ENCODE data around the gene CACNA1B. TPM values are rescaled to one million over a fixed set of nuclear protein-coding genes. Genes with fewer than 3 reads are reported as not detected.

Gene CACNA1B
- total and polyA plus RNA-seq, 2 of the 4 experiments (the other 2 are of a cell fraction), result 0.02 TPM; not detected in 1

DNA sequence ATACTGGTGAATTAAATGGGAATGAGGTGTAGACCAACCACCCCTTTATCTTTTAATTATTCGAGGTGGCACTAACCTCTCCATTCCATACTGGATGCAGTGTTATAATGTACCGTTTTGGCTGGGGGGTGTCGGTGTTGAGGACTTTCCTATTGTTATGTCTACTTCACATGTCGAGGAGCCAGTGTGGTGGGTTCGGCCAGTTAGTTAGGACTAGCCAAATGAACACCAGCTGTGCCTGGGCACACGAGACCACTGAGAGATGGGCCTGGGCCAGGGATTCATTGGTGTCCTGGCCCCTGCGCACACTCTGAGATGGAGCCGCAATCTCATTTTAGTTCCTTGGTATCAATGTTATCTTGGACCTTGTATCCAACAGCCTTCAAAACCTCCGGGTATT lies 186.2 kb downstream of the CACNA1B start:
- no peak overlapping the region for H3K4me2 ChIP-seq (ENCODE audit: low read depth, low read length)
- ChIA-PET POLR2A (ENCODE audit: unreplicated experiment) (no interaction called here), CTCF (no interaction called here)
- peaks cover 66% of the 10 kb centered on the region for H3K9me3 ChIP-seq (ENCODE audit: control insufficient read depth, insufficient read depth, low read length)
- no TSS peak for BruUV-seq (replicated peaks)
- H3K56ac ChIP-seq (ENCODE audit: extremely low read depth, insufficient read depth, low read length), result no peak overlapping the region
- no peak overlapping the region for H4K91ac ChIP-seq (ENCODE audit: insufficient read depth, low read depth, low read length)
- dilution Hi-C loops (cut with HindIII; ENCODE audit: low sequenced_read_pairs, unreplicated experiment), result no loop called here
- TF ChIP-seq RAD21 (IDR thresholded peaks at IDR 0.05; ENCODE audit: low read length) (no peak), RFX5 (IDR thresholded peaks at IDR 0.05; ENCODE audit: low read depth, low read length) (no peak), SMC3 (IDR thresholded peaks at IDR 0.05; ENCODE audit: low read depth, low read length) (no peak), POLR2A (IDR thresholded peaks at IDR 0.05; ENCODE audit: low read depth, low read length) (no peak), MAZ (IDR thresholded peaks at IDR 0.05; ENCODE audit: borderline replicate concordance, low read depth, low read length) (no peak), CEBPB (IDR thresholded peaks at IDR 0.05; ENCODE audit: low read depth, low read length) (no peak)
- TF ChIP-seq, protein P1, sequence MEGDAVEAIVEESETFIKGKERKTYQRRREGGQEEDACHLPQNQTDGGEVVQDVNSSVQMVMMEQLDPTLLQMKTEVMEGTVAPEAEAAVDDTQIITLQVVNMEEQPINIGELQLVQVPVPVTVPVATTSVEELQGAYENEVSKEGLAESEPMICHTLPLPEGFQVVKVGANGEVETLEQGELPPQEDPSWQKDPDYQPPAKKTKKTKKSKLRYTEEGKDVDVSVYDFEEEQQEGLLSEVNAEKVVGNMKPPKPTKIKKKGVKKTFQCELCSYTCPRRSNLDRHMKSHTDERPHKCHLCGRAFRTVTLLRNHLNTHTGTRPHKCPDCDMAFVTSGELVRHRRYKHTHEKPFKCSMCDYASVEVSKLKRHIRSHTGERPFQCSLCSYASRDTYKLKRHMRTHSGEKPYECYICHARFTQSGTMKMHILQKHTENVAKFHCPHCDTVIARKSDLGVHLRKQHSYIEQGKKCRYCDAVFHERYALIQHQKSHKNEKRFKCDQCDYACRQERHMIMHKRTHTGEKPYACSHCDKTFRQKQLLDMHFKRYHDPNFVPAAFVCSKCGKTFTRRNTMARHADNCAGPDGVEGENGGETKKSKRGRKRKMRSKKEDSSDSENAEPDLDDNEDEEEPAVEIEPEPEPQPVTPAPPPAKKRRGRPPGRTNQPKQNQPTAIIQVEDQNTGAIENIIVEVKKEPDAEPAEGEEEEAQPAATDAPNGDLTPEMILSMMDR (conservative IDR thresholded peaks at IDR 0.05; ENCODE audit: low read depth, low read length), result no peak
- H2AK5ac ChIP-seq (ENCODE audit: low read depth, low read length), result no peak overlapping the region
- no peak overlapping the region for H3K9ac ChIP-seq (ENCODE audit: low read depth, low read length)
- H2BK15ac ChIP-seq (ENCODE audit: low read depth, low read length), result no peak overlapping the region
- no peaks in the 10 kb centered on the region for H3K79me1 ChIP-seq (ENCODE audit: low read depth in 1 of 2, low read length in 2 of 2)
- no peak overlapping the region for H2BK5ac ChIP-seq (ENCODE audit: low read depth, low read length, poor library complexity, severe bottlenecking)
- H3K4me1 ChIP-seq (ENCODE audit: control insufficient read depth, insufficient read depth, low read length), result no peaks in the 10 kb centered on the region
- no peak overlapping the region for H4K8ac ChIP-seq (ENCODE audit: low read depth in 2 of 2, low read length in 2 of 2)
- in situ Hi-C loops (cut with MboI; ENCODE audit: low sequenced_read_pairs), result no loop called here
- no peak overlapping the region for H2BK20ac ChIP-seq (ENCODE audit: low read depth, low read length)
- WGBS, 2 experiments (ENCODE audit: extremely low coverage in 2 of 2, insufficient read length in 1 of 2), result 13% methylated on average over 1 of the region's 9 CpGs; no CpG with 5 or more reads in 1 of the 2 experiments
- no peak overlapping the region for H3K27ac ChIP-seq (ENCODE audit: insufficient read depth, low read length)
- no peaks in the 10 kb centered on the region for H3K36me3 ChIP-seq (ENCODE audit: control insufficient read depth, insufficient read depth, low read length)
- intact Hi-C loops (cut with micrococcal nuclease), result no loop called here
- H3K23ac ChIP-seq (ENCODE audit: low read depth, low read length), result no peak overlapping the region
- no peak overlapping the region for H2AFZ ChIP-seq (replicated peaks; ENCODE audit: low read length, poor library complexity)
- H3K14ac ChIP-seq (replicated peaks; ENCODE audit: low read depth, low read length), result no peak overlapping the region
- no peak overlapping the region for H2BK120ac ChIP-seq (ENCODE audit: low read depth, low read length)
- DNase-seq (no peak), ATAC-seq (ENCODE audit: low read depth) (no peak)
- H3K4me3 ChIP-seq (ENCODE audit: insufficient read depth, low read depth, low read length), result no peak overlapping the region
- no peak overlapping the region for H4K5ac ChIP-seq (ENCODE audit: low read depth, low read length)
- no peak overlapping the region for H2AK9ac ChIP-seq (replicated peaks; ENCODE audit: low read depth, low read length, poor library complexity)
- H3K27me3 ChIP-seq (ENCODE audit: control insufficient read depth, insufficient read depth, low read length), result no peaks in the 10 kb centered on the region
- no peaks in the 10 kb centered on the region for H4K20me1 ChIP-seq (ENCODE audit: insufficient read depth, low read length)
- H3K18ac ChIP-seq (ENCODE audit: low read depth, low read length), result no peak overlapping the region
- H3K9me1 ChIP-seq (ENCODE audit: insufficient read depth, low read length), result no peaks in the 10 kb centered on the region
- no peak overlapping the region for H3K4ac ChIP-seq (ENCODE audit: low read depth, low read length)

Data from IMR-90 (cell line).